ENCODE data around the gene OXT. TPM values are rescaled to one million over a fixed set of nuclear protein-coding genes. Genes with fewer than 3 reads are reported as not detected.

OXT gene
- total and polyA plus RNA-seq, 4 donors: 0.75 to 41.6 (median 4.3) TPM

Other genes starting within 250 kb of the OXT start
- gene PCED1A, start 231.0 kb upstream of the OXT start, total RNA-seq: 10 to 100 TPM; 12.5 to 13.4 TPM
- gene PCED1A, start 231.0 kb upstream of the OXT start, polyA plus RNA-seq: 10 to 100 TPM in 1 of 2 donors, 1 to 10 TPM in 1; 6.8 to 13.4 TPM
- gene VPS16, start 230.9 kb upstream of the OXT start, total RNA-seq: 10 to 100 TPM; 16.7 to 24.3 TPM
- gene VPS16, start 230.9 kb upstream of the OXT start, polyA plus RNA-seq: 10 to 100 TPM; 14.5 to 15.6 TPM
- 10 to 100 TPM; 20.7 to 24.3 TPM for gene PTPRA, start 198.1 kb upstream of the OXT start, total RNA-seq
- 10 to 100 TPM in 1 of 2 donors, 1 to 10 TPM in 1; 8.7 to 10.7 TPM for gene PTPRA, start 198.1 kb upstream of the OXT start, polyA plus RNA-seq
- gene GNRH2, start 28.0 kb upstream of the OXT start, total RNA-seq: under 1 TPM in 1 of 2 donors, not detected in 1; 0.25 TPM
- gene GNRH2, start 28.0 kb upstream of the OXT start, polyA plus RNA-seq: under 1 TPM; 0.44 to 0.58 TPM
- 10 to 100 TPM; 26.9 to 29.1 TPM for gene MRPS26, start 25.6 kb upstream of the OXT start, total RNA-seq
- 10 to 100 TPM; 51.5 to 65.2 TPM for gene MRPS26, start 25.6 kb upstream of the OXT start, polyA plus RNA-seq
- not detected for gene AVP, start 13.1 kb downstream of the OXT start, total RNA-seq
- 1 to 10 TPM in 1 of 2 donors, not detected in 1; 2.5 TPM for gene AVP, start 13.1 kb downstream of the OXT start, polyA plus RNA-seq
- gene FASTKD5, start 88.2 kb downstream of the OXT start, total RNA-seq: 10 to 100 TPM; 11.5 to 19.0 TPM
- 10 to 100 TPM in 1 of 2 donors, 1 to 10 TPM in 1; 9.3 to 12.0 TPM for gene FASTKD5, start 88.2 kb downstream of the OXT start, polyA plus RNA-seq
- gene UBOX5, start 88.2 kb downstream of the OXT start, total RNA-seq: 1 to 10 TPM; 1.6 to 1.9 TPM
- gene UBOX5, start 88.2 kb downstream of the OXT start, polyA plus RNA-seq: 1 to 10 TPM; 1.5 to 2.0 TPM
- 1 to 10 TPM; 3.5 TPM for gene LZTS3, start 101.9 kb downstream of the OXT start, total RNA-seq
- gene LZTS3, start 101.9 kb downstream of the OXT start, polyA plus RNA-seq: 1 to 10 TPM; 1.9 to 3.7 TPM
- 10 to 100 TPM; 16.8 to 40.0 TPM for gene DDRGK1, start 133.1 kb downstream of the OXT start, total RNA-seq
- 10 to 100 TPM; 57.0 to 72.4 TPM for gene DDRGK1, start 133.1 kb downstream of the OXT start, polyA plus RNA-seq
- 10 to 100 TPM; 14.4 to 14.9 TPM for gene ITPA, start 137.9 kb downstream of the OXT start, total RNA-seq
- gene ITPA, start 137.9 kb downstream of the OXT start, polyA plus RNA-seq: 10 to 100 TPM; 24.6 to 39.8 TPM
- under 1 TPM; under 0.01 to 0.05 TPM for gene SLC4A11, start 167.6 kb downstream of the OXT start, total RNA-seq
- under 1 TPM; 0.08 to 0.13 TPM for gene SLC4A11, start 167.6 kb downstream of the OXT start, polyA plus RNA-seq

Measured in liver (tissue), 4 donors.